ENCODE measurements around the gene TMEM54.

DNA sequence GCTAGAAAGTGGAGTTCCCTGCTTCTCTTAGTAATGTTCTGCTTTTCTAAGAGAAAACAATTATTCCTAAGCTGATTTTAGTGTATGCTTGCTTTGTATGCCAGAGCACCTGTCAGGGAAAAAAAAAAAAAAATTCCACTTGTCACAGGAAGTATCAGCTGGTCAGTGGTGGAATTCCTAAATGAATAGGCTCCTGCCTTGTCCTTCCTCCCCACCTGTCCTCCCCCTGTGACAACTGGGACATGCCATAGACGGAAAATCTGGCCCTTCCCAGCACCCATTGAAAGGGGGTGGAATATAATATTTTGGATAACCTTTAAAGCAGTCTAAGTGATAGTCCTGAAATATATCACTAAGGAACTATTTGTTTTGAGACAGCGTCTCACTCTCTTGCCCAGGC is 41.3 kb downstream of the TMEM54 start:
- TF ChIP-seq KLF1 (tag by site-specific recombination; IDR thresholded peaks at IDR 0.05) (no peak), BCL11B (tag by site-specific recombination; IDR thresholded peaks at IDR 0.05; ENCODE audit: low read depth) (no peak)
- TF ChIP-seq, protein P1, sequence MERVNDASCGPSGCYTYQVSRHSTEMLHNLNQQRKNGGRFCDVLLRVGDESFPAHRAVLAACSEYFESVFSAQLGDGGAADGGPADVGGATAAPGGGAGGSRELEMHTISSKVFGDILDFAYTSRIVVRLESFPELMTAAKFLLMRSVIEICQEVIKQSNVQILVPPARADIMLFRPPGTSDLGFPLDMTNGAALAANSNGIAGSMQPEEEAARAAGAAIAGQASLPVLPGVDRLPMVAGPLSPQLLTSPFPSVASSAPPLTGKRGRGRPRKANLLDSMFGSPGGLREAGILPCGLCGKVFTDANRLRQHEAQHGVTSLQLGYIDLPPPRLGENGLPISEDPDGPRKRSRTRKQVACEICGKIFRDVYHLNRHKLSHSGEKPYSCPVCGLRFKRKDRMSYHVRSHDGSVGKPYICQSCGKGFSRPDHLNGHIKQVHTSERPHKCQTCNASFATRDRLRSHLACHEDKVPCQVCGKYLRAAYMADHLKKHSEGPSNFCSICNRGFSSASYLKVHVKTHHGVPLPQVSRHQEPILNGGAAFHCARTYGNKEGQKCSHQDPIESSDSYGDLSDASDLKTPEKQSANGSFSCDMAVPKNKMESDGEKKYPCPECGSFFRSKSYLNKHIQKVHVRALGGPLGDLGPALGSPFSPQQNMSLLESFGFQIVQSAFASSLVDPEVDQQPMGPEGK (tag by site-specific recombination; IDR thresholded peaks at IDR 0.05), result no peak
- TF ChIP-seq, protein P2, sequence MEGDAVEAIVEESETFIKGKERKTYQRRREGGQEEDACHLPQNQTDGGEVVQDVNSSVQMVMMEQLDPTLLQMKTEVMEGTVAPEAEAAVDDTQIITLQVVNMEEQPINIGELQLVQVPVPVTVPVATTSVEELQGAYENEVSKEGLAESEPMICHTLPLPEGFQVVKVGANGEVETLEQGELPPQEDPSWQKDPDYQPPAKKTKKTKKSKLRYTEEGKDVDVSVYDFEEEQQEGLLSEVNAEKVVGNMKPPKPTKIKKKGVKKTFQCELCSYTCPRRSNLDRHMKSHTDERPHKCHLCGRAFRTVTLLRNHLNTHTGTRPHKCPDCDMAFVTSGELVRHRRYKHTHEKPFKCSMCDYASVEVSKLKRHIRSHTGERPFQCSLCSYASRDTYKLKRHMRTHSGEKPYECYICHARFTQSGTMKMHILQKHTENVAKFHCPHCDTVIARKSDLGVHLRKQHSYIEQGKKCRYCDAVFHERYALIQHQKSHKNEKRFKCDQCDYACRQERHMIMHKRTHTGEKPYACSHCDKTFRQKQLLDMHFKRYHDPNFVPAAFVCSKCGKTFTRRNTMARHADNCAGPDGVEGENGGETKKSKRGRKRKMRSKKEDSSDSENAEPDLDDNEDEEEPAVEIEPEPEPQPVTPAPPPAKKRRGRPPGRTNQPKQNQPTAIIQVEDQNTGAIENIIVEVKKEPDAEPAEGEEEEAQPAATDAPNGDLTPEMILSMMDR (tag by site-specific recombination; IDR thresholded peaks at IDR 0.05), result no peak

All from HEK293 (cell line).